Measurements from ENCODE around the gene PRSS21.

Gene PRSS21

DNA sequence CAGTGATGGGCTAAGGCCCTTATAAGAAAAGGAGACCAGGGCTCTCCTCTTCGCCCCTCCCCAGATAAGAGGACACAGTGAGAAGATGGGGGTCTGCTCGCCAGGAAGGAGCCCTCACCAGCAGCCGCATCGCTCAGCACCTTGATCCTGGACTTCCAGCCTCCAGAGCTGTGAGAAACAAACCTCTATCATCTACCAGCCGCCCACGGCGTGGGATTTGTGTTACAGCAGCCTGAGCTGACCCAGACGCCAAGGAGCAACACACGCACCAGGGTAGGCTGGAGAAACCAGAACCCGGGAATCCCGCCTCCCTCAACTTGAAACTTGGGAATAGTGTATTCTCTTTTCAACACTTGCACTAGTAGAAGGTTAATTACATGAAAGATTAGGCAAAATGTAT, 8.9 kb downstream of the PRSS21 start:
- DNase-seq (ENCODE audit: low spot score): no peak

DNA sequence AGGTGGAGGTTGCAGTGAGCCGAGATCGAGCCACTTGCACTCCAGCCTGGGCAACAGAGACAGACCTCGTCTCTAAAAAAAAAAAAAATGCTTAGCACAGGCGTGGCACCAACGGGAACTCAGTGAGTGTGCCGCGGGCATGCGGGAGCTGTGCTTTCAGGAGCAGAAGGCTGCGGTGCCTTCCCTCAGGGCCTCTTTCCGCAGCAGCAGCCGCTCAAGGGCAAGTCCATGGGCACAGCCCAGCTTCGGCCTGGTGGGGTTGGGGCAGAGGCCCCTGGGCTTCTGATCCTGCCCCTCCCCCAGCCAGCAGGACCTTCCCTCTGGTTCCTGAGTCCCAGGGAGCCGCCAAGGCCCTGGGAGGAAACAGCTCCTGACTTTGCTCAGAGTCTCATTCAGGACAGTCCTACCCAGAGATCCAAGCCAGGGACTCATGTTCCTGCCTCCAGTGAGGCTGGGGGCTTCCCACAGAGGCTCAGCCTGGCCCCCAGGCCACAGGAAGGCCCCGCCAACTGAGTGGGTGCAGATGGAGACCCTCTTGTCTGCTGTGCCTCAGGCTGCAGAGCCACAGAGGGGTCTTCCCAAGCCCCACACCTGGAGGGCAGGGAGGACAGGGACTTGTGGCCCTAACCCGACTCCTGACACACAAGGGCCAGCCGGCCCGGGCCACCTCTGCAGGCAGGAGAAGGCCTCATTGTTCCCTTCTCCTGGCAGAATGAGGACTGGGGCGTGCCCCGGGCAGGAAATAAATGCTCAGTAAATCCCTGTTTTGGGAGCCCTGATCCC, 9.7 kb downstream of the PRSS21 start:
- DNase-seq (ENCODE audit: low spot score): no peak

DNA sequence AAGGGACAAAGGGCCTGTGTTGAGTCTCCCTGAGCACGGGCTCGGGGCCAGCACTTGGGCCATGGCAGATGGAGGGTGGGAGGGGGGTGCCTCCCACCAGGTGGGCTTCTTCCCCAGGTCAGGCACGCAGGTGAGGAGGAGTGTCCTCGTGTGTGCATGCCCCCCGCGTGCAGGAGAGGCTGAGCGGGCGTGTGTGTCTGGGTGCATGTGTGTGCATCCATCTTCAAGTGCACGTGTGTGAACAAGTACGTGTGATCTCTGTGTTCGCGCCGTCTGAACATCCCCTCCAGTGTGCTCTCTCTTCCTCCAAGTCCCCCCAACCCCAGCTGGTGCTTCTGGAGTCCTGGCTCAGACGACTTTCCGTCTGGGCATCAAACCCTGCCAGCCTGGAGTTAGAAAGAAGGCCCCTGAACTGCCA, 10.3 kb downstream of the PRSS21 start:
- DNase-seq (ENCODE audit: low spot score): no peak

DNA sequence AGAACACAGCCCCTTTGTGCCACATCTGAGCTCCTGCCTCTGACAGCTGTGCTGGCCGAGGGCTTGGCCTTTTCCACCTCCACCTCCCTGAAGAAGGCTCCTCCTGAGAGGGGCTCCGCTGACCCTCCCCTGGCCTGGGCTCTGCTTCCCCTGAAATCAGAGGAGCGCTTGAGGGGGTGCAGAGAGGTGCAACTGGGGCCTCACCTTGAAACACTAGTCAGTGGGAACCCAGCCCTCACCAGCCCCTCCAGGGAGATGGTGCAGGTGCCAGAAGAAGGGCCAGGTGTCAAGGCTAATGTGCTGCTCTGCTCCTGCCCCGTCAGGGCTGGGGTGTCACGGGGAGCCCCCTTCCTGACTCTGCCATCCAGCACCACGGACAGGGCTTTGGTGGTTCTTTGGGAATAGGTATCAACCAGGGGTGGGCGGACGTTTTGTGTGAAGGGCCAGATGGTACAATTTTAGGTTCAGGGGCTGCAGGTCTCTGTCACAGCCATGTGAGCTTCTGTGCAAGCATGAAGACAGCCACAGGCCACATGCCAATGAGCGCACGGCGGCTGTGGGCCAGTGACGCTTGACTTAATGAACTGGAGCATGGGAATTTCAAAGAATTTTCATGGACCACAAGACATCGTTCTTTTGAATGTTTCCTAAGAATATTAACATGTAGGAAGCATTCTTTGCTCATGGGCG, 10.9 kb downstream of the PRSS21 start:
- no peak for DNase-seq (ENCODE audit: low spot score)

DNA sequence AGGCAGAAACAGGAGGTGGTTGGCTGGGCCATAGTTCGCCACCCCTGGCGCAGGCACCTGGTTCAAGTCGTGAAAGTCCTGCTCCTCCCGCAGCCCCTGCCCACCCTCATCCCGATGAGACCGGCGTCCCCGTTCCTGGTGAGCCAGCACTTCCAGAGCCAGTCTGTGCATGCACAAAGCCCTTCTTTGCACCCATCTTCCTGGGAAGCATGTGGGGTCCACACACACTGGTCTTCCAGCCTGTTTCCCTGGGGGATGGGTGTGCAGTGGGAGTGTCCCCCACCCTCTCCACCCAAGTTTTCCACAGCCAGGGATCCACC, 11.4 kb downstream of the PRSS21 start:
- no peak for DNase-seq (ENCODE audit: low spot score)

DNA sequence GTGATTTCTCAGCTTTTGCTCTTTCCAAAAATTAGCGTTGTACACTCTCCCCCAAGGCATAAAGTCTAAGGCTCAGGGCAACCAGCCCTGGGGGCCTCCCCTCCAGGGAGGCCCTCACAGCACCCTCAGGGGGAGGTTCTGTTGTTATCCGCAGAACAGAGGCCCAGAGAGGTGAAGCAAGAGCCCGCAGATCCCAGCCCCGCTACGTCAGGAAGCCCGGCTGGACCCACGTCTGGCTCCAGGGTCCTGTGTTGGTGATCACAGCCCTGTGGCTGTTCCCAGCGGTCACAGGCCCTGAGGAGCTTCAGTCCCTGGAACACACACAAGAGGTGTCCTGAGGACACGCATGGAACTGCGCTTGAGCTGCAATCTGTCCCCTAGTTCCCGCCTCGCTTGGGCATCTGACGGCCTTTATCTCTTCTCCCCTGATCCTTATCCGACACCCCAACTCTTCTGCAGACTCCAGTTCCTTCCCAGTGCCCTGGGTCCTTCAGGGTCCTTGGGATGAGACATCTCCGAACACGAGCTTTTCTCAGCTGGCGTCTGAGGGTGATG, 11.9 kb downstream of the PRSS21 start:
- DNase-seq (ENCODE audit: low spot score): no peak

DNA sequence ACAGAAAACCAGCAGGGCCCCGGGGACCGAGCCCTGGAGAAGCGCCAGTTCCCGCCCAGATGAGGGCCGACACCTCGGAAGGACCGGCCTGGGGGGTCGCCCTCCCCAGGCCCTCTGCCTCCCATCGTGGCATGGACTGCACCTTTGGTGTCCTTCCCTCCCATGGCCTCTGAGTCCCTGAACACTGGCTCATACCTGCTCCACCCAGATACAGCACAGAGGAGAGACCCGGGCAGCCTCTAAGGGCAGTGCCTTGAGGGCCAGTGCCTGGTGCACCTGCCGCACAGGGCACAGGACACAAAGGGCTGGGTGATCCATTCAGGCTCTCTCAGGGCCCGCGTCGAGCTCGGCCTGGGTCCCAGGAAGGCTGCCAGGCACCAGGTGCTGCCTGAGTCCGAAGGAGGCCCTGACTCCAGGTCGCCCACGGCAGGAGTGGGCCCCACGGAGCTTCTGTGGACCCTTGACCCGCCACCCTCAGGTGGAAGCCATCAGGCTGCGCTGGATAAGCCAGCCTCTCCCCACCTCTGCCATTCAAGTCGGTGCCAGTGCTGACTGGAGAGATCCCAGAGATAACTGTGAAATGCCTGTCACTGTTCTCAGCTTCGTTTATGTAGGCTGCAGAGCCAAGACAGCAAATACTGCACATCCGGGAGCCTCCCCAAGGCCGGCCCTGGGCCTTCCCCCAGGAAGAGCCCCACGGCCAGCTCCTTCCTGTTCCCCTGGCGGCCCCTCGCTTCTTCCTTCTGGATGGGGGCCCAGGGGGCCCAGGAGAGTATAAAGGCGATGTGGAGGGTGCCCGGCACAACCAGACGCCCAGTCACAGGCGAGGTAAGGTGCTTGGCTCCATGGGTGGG, 12.7 kb downstream of the PRSS21 start, which contains the start of gene ZG16B:
ZG16B (plus strand) TSS at position 803 of the 854 bp plus-strand sequence. CDS start 139 bp downstream, outside the sequence.
- DNase-seq (ENCODE audit: low spot score): no peak

DNA sequence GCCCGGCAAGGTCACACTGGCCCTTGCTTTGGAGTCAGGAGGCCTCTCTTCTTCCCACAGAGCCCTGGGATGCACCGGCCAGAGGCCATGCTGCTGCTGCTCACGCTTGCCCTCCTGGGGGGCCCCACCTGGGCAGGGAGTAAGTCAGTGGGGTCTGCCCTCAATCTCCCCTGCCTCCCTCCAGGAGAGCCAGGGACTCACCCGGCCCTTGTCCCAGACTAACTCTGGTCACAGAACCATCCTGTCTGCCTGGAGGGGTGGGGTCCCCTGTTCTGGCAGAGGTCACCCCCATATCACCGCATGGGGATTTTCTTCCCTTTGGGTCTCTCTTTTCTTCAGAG, 13.3 kb downstream of the PRSS21 start:
- no peak for DNase-seq (ENCODE audit: low spot score)

DNA sequence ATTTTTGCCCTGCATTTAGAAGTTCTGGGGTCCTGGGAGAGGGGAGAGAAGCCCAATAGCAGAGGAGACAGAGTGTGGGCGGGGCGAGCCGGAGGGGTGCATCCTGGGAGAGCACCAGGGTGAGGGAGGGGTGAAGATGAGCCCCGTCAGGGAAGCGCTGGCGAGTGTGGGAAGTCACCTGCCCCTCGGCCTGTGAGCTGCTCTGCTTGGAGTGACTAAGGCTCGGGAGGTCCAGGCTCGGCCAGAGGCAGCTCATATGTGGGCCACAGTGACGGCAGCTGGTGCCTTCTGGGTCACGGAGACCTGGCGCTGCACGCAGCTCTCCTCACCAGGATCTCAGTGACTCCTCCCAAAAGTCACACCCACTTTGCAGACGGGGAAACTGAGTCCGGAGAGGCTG, 14.2 kb downstream of the PRSS21 start:
- no peak for DNase-seq (ENCODE audit: low spot score)

DNA sequence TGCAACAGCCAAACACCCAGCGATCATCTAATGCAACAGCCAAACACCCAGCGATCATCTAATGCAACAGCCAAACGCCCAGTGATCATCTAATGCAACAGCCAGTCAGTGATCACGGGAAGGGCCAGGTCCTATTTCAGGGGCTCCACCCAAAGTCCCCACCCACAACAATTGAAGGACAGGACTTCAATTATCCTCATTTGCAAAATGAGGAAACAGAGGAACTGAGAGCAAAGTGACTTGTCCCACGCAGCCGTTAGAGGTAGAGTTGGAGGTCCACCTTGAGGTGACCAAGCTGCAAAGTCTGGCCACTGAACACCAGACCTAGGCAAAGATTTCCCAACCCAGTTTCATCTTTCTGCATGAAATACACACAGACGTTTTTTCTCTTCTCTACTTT, 16.7 kb downstream of the PRSS21 start:
- DNase-seq (ENCODE audit: low spot score): no peak

DNA sequence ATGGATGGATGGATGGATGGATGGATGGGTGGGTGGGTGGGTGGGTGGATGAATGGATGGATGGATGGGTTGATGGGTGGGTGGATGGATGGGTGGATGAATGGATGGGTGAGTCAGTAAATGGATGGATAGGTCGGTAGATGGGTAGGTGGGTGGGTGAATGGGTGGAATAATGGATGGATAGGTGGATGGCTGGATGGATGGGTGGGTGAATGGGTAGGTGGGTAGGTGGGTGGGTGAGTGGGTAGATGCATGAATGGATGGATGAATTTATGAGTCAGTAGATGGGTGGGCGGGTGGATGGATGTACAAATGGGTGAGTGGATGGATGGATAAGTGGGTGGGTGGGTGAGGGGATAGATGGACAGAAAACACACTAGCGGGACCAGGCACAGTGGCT, 17.9 kb downstream of the PRSS21 start:
- no peak for DNase-seq (ENCODE audit: low spot score)

DNA sequence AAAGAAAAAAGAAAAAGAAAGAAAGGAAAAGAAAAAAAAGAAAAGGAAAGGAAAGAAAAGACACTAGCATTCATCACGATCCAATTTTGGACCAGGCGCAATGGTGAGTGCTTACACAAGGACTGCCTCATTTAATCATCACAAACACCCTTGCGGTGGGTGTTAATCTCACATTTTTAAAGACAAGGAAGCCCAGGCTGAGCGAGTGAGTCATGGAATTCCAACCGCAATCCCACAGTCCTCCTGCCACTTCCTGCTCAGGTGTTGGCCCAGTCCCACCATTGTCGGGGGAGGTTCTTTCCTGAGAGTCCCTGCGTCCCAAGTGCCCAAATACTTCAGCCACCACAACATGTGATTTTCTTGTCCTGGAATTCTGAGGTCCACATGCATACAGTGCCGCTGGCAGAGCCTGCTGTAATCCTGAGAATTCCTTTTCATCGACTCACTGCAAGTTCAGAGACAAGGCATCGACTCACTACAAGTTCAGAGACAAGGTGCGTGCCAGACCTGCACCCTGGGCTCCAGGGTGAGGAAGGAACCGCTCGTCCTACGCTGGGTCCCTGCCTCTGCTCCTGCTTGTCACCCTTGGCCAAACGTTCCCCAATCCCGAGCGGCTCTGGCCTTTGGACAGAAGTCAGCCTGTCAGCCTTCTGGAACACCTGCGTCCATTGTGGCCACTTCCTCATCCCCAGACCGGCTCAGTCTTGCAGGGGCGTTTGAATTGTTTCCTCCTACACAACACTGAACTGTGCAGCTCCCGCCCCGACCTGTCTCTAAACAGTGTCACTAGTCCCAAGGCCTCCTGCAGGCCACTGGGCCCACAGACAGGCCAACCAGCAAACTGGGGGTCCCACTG, 18.8 kb downstream of the PRSS21 start:
- DNase-seq (ENCODE audit: low spot score): peak; percentile 100

DNA sequence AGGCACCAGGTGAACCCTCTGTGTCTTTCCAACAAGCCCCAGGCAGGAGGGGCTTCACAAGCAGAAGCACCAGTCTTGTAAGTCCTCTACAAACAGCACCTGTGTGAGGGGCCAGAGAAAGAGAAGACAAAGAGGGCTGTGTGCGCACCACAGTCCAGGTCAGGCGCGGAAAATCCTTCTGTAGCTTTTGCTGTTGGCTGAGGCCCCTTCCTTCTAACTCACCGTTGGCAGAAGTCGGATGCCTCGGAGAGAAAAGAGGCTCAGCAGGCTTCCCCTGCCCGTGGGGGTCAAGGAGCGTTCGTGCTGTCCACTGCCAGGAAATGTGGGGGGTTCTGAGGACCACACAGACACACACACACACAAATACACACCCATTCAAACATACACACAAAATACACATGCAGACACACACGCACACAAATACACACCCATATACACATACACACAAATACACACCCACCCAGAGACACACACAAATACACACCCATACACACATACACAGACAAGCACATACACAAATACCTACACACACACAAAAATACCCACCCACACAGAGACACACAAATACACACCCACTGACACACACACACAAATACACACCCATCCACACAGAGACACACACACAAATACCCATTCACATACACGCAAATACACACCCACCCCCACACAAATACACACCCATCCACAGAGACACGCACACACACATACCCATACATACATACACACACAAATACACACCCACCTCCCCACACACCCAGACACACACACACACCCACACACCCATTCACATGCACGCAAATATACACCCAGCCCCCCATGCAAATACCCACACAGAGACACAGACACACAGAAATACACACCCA, 19.8 kb downstream of the PRSS21 start:
- no peak for DNase-seq (ENCODE audit: low spot score)

DNA sequence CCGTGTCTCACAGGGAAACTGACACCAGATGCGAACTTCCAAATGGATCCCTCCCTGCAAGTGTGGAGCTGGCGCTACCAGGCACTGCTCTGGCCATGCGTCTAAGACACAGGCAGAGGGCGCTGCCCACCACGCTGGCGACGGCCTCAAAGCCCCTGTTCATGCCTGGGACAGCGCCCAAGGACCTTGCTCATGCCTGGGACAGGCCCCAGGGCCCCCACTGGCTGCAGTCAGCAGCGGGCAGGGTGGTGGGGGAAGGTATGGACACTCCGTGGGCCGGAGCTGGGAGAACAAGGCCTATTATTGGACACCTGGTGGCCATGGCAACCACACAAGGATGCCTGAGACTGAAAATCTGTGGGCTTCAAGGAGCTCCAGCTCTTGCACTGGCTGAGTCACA, 21.9 kb downstream of the PRSS21 start:
- peak; percentile 91 for DNase-seq (ENCODE audit: low spot score)

DNA sequence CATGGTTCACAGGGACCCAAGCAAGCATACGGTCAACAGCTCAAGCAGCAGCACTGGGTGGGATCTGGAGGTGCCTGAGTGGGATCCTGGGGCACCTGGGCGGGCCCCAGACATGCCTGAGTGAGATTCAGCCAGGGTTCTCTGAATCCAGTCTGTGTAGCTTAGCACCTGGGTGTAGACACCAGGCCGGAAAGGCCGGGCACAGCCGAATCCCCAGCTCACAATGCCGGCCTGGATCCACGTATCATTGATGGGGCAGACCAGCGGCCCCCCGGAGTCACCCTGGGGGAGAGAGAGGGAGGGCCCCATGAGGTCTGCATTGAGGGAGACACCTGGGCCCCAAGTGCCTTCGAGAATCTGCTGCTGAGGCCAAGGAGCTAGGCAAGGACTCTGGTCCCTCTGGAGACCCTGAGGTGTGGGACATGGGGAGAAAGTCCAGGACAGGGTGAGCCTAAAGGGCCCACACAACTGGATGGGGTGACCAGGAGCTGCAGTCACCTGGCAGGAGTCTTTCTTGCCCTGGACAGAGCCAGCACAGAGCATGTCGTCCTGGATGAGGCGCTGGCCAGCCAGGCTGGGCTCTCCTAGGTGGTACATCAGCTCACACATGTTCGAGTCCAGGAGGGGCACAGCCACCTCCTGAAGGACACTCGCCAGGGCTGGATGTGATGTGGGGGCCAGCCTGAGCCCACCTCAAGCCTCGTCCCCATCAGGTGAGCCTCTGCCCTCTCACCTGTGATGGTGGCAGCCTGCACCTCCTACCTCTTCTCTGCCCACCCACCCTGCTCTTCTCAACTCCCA, 22.8 kb downstream of the PRSS21 start:
- no peak for DNase-seq (ENCODE audit: low spot score)

DNA sequence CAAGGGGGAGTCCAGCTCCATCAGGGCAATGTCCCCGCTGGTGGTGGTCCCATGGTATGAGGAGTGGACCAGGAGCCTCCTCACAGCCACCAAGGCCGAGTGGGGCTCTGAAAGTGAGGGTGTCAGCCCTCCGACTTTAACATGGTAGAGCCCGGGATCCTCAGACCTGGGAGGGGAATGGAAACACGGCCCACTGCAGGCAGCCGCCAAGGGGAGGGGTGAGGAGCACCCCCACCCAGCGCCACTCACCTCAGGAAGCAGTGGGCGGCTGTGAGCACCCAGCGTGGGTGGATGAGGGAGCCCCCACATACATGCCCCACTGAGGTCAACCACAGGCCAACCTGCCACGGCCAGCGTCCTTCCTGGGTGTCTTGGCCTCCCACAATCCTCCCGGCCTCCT, 23.9 kb downstream of the PRSS21 start:
- no peak for DNase-seq (ENCODE audit: low spot score)

DNA sequence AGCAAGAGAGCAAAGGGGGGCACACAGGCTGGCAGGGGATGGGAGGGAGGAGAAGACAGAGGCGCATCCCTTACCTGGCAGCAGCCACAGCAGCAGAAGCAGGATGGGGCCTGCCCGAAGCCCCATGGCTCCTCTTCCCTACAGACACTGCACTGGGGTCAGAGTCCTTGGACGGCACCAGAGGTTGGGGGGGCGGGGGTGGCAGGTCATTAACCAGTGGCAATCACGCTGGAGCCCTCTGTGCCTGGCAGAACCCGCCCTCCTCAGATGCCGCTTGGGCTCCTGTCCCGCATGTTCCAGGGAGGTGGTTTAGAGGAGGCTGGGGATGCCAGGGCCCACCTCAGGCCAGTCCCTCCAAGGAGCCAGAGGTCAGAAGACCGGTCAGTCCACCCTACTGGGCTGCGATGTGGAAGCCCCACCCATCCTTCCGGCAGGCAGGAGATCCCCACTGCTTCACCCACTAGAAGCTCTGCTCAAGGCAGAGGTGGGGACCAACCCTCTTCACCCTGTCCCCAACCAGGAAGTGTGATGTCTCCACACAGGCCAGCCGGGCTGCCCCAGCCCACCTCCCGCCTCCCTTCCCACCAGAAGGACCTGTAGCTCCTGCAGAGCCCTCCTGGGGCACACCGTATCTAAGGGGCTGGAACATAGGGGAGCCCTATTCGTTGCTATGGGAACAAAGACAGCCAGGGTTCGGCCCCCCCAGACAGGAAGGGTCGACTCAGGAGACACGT, 24.7 kb downstream of the PRSS21 start:
- DNase-seq (ENCODE audit: low spot score): no peak

DNA sequence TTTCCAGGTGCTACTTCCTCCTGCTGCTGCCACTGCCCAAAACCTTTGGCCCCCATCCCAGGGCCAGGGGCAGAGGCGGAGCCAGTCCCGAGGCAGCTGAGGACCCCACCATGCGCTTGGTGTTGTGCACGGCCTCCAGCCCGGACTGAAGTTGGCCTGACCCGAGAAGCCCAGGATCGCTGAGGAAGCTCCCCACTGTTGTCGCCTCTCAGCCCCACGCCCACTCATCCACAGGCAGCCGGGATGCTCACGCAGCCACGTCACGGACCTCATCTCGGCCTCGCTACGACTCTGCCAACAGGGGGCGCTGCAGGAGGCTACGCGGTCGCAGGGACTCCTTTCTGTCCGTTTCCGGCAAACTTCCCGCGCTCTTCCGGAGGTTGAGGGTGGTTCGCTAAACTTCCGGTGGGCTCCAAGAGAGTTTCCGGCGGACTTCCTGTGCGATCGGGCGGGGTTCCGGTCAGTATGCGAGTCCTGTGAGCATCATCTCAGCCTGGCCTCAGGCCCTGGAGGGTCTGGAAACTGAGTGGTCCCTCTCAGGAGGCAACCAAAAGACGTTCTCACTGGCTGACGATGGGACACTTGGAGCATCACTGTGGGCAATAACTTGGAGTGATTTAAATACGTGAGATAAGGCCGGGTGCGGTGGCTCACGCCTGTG, 25.4 kb downstream of the PRSS21 start:
- peak; percentile 32 for DNase-seq (ENCODE audit: low spot score)

DNA sequence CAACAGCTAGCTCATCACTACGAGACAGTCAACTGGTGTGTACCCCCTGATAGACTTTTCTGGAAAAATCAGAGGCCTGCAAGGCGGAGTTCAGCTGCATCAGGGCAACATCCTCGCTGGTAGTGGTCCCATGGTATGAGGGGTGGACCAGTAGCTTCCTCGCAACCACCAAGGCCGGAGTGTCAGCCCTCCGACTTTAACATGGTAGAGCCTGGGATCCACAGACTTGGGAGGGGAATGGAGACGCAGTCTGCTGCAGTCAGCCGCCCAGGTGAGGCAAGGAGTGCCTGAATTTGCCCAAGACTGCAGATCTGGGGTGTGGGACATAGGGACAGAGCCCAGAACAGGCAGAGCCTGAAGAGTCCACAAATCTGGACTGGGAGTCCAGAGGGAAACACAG, 26.5 kb downstream of the PRSS21 start:
- DNase-seq (ENCODE audit: low spot score): no peak
